Tibial nerve (tissue), 3 donors: ENCODE results near the gene NOSTRIN.

Source experiments
- EP300 ChIP-seq, 2 donors: sonication (generic); formaldehyde crosslinking; IDR thresholded peaks; one replicate each; pipeline ENCODE4 v1.6.1; 2017; ENCODE audit warnings: antibody characterized with exemption in 2 of 2, mild to moderate bottlenecking in 1 of 2
- POLR2A ChIP-seq, 2 donors: fragments of 450-650 bp; IDR thresholded peaks; one replicate each; pipeline ENCODE4 v1.6.1; 2017; ENCODE audit warnings: antibody characterized with exemption in 2 of 2, mild to moderate bottlenecking in 2 of 2, moderate library complexity in 2 of 2

DNA sequence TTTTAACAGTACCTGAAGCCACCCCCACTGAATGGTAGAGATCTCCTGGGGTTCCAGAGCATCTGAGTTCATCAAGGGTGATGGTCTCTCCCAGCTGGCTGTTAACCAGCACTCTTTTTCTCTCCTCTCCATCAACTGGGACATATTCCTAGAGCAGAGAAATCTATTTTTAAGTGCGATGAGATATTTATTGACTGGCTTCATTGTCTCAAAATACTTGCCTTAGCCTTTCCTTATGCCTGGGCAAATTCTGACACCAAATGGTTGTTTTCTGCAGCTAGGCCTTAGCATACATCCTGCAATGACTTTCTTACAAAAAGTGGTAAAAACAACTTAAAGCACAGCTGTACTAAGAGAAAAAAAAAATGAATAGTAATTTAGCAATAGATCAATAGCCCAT lies 19.6 kb downstream of the NOSTRIN start:
- no peak for TF ChIP-seq POLR2A (IDR thresholded peaks at IDR 0.05)
- TF ChIP-seq EP300 (IDR thresholded peaks at IDR 0.05), result no peak
